ENCODE results near the gene ITGB4. TPM values are rescaled to one million over a fixed set of nuclear protein-coding genes. Genes with fewer than 3 reads are reported as not detected.

The ITGB4 gene
- polyA plus RNA-seq, 1 of the 3 experiments (the other 2 are of a cell fraction): 7.0 TPM

- Histone ChIP-seq H3K9ac (no peak overlapping the region), H3K9me3 (no peaks in the 10 kb centered on the region), H3K36me3 (replicated peaks in 1 of 2; ENCODE audit: control insufficient read depth in 1 of 2, insufficient read depth in 2 of 2, low read length in 1 of 2) (peaks cover 56 to 79% of the 10 kb centered on the region in 2 experiments), H2AFZ (ENCODE audit: low read depth) (no peak overlapping the region), H3K79me2 (ENCODE audit: insufficient read depth) (peaks cover 100% of the 10 kb centered on the region), H3K9me2 (no peaks in the 10 kb centered on the region), H3K4me2 (no peak overlapping the region), H3F3A (replicated peaks; ENCODE audit: insufficient read depth) (peaks cover 29% of the 10 kb centered on the region), H3K27me3 (ENCODE audit: insufficient read depth) (no peaks in the 10 kb centered on the region), H3K4me3 (ENCODE audit: low read depth in 2 of 2, low read length in 1 of 2) (no peak overlapping the region), H4K20me1 (ENCODE audit: insufficient read depth) (no peaks in the 10 kb centered on the region), H3K27ac (ENCODE audit: low read depth in 2 of 2, low read length in 1 of 2) (no peak overlapping the region), H3K4me1 (ENCODE audit: control insufficient read depth in 1 of 2, insufficient read depth in 2 of 2, low read depth in 1 of 2, low read length in 1 of 2) (peaks cover 5 to 8% of the 10 kb centered on the region in 2 experiments; a peak in 3 of 4 replicates)
- TF ChIP-seq FOSL2 (IDR thresholded peaks at IDR 0.05; ENCODE audit: borderline replicate concordance, low read depth): no peak
- TF ChIP-seq, protein P1, sequence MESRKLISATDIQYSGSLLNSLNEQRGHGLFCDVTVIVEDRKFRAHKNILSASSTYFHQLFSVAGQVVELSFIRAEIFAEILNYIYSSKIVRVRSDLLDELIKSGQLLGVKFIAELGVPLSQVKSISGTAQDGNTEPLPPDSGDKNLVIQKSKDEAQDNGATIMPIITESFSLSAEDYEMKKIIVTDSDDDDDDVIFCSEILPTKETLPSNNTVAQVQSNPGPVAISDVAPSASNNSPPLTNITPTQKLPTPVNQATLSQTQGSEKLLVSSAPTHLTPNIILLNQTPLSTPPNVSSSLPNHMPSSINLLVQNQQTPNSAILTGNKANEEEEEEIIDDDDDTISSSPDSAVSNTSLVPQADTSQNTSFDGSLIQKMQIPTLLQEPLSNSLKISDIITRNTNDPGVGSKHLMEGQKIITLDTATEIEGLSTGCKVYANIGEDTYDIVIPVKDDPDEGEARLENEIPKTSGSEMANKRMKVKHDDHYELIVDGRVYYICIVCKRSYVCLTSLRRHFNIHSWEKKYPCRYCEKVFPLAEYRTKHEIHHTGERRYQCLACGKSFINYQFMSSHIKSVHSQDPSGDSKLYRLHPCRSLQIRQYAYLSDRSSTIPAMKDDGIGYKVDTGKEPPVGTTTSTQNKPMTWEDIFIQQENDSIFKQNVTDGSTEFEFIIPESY (IDR thresholded peaks at IDR 0.05; ENCODE audit: borderline replicate concordance, low read depth): no peak
- no peak for TF ChIP-seq MEF2A (IDR thresholded peaks at IDR 0.05; ENCODE audit: borderline replicate concordance, low read depth)
- no peak for TF ChIP-seq TCF12 (IDR thresholded peaks at IDR 0.05)
- TF ChIP-seq SMC3 (IDR thresholded peaks at IDR 0.05; ENCODE audit: low read depth, low read length): no peak
- TF ChIP-seq CHD2 (IDR thresholded peaks at IDR 0.05; ENCODE audit: low read length, partially characterized antibody): no peak
- TF ChIP-seq EZH2phosphoT487 (IDR thresholded peaks at IDR 0.05; ENCODE audit: borderline replicate concordance, low read depth): no peak
- TF ChIP-seq, protein P2, sequence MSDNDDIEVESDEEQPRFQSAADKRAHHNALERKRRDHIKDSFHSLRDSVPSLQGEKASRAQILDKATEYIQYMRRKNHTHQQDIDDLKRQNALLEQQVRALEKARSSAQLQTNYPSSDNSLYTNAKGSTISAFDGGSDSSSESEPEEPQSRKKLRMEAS (IDR thresholded peaks at IDR 0.05; ENCODE audit: low read depth): no peak
- TF ChIP-seq NFIC (IDR thresholded peaks at IDR 0.05; ENCODE audit: borderline replicate concordance): no peak
- no peak for TF ChIP-seq GABPA (IDR thresholded peaks at IDR 0.05; ENCODE audit: low read depth)
- no peak for TF ChIP-seq NRF1 (IDR thresholded peaks at IDR 0.05; ENCODE audit: low read depth, low read length)
- TF ChIP-seq ELF1 (IDR thresholded peaks at IDR 0.05): no peak
- TF ChIP-seq, protein P3, sequence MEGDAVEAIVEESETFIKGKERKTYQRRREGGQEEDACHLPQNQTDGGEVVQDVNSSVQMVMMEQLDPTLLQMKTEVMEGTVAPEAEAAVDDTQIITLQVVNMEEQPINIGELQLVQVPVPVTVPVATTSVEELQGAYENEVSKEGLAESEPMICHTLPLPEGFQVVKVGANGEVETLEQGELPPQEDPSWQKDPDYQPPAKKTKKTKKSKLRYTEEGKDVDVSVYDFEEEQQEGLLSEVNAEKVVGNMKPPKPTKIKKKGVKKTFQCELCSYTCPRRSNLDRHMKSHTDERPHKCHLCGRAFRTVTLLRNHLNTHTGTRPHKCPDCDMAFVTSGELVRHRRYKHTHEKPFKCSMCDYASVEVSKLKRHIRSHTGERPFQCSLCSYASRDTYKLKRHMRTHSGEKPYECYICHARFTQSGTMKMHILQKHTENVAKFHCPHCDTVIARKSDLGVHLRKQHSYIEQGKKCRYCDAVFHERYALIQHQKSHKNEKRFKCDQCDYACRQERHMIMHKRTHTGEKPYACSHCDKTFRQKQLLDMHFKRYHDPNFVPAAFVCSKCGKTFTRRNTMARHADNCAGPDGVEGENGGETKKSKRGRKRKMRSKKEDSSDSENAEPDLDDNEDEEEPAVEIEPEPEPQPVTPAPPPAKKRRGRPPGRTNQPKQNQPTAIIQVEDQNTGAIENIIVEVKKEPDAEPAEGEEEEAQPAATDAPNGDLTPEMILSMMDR (IDR thresholded peaks at IDR 0.05): no peak
- no peak for DNase-seq
- CTCF ChIA-PET: interaction anchor here (0.9 to 7.5 kb wide), 14 partner anchors 9 to 749 kb away, joined by 3 to 297 read pairs (median 8); partner anchors contain the start of genes GALK1, SMIM5 and USH1G
- WGBS (ENCODE audit: low lambda C conversion rate): 96% methylated on average over 5 of the region's 5 CpGs
- POLR2A ChIA-PET: no interaction called here
Measured at GRCh38 chr17:75672011-75672410, 49.2 kb upstream of the ITGB4 start.

- whole genome bisulfite sequencing (ENCODE audit: low lambda C conversion rate): 88% methylated on average over 4 of the region's 4 CpGs
- Histone ChIP-seq H3K9ac (no peak overlapping the region), H3K4me2 (no peak overlapping the region), H3K4me3 (ENCODE audit: low read depth in 2 of 2, low read length in 1 of 2) (no peak overlapping the region), H3F3A (replicated peaks; ENCODE audit: insufficient read depth) (peaks cover 29% of the 10 kb centered on the region), H3K4me1 (ENCODE audit: control insufficient read depth in 1 of 2, insufficient read depth in 2 of 2, low read depth in 1 of 2, low read length in 1 of 2) (peaks cover under 1% of the 10 kb centered on the region in 2 experiments; a peak in 3 of 4 replicates), H3K36me3 (replicated peaks in 1 of 2; ENCODE audit: control insufficient read depth in 1 of 2, insufficient read depth in 2 of 2, low read length in 1 of 2) (peaks cover 65 to 80% of the 10 kb centered on the region in 2 experiments), H2AFZ (ENCODE audit: low read depth) (no peak overlapping the region), H3K9me2 (no peaks in the 10 kb centered on the region), H4K20me1 (ENCODE audit: insufficient read depth) (no peaks in the 10 kb centered on the region), H3K9me3 (no peaks in the 10 kb centered on the region), H3K27me3 (ENCODE audit: insufficient read depth) (no peaks in the 10 kb centered on the region), H3K27ac (ENCODE audit: low read depth in 2 of 2, low read length in 1 of 2) (no peak overlapping the region), H3K79me2 (ENCODE audit: insufficient read depth) (peaks cover 100% of the 10 kb centered on the region)
- POLR2A ChIA-PET: interaction anchor here (0.6 to 1.0 kb wide), 2 partner anchors 80 to 307 kb away, joined by 3 to 4 read pairs; no protein-coding TSS in a partner anchor
- CTCF ChIA-PET: interaction anchor here (0.7 to 7.5 kb wide), 12 partner anchors 12 to 80 kb away, joined by 3 to 297 read pairs (median 14); partner anchors contain the start of genes ITGB4 and SMIM5
- DNase-seq: no peak
- TF ChIP-seq CHD2 (IDR thresholded peaks at IDR 0.05; ENCODE audit: low read length, partially characterized antibody): no peak
- TF ChIP-seq TEAD4 (IDR thresholded peaks at IDR 0.05; ENCODE audit: borderline replicate concordance, insufficient read depth): no peak
- no peak for TF ChIP-seq ELF1 (IDR thresholded peaks at IDR 0.05)
- no peak for TF ChIP-seq FOSL2 (IDR thresholded peaks at IDR 0.05; ENCODE audit: borderline replicate concordance, low read depth)
- TF ChIP-seq USF2 (IDR thresholded peaks at IDR 0.05; ENCODE audit: borderline replicate concordance, low read depth, low read length): no peak
- no peak for TF ChIP-seq EZH2phosphoT487 (IDR thresholded peaks at IDR 0.05; ENCODE audit: borderline replicate concordance, low read depth)
- TF ChIP-seq RFX5 (IDR thresholded peaks at IDR 0.05; ENCODE audit: low read length): no peak
- no peak for TF ChIP-seq SIN3A (IDR thresholded peaks at IDR 0.05; ENCODE audit: borderline replicate concordance, low read depth, low read length)
- TF ChIP-seq TCF12 (IDR thresholded peaks at IDR 0.05): no peak
- TF ChIP-seq RXRA (IDR thresholded peaks at IDR 0.05; ENCODE audit: borderline replicate concordance, low read depth): no peak
- no peak for TF ChIP-seq PBX3 (IDR thresholded peaks at IDR 0.05)
- TF ChIP-seq, protein P2 (IDR thresholded peaks at IDR 0.05; ENCODE audit: low read depth): no peak
- no peak for TF ChIP-seq RAD21 (IDR thresholded peaks at IDR 0.05; ENCODE audit: low read length)
Measured at GRCh38 chr17:75673487-75673886, 47.8 kb upstream of the ITGB4 start.

All from SK-N-SH (cell line).